ENCODE data around the gene NEU3. TPM values are rescaled to one million over a fixed set of nuclear protein-coding genes. Genes with fewer than 3 reads are reported as not detected.
"Not testable (repeated sequence)": the region's sequence is repeated elsewhere in the genome, so short reads cannot be mapped to it uniquely, and the experiment has no call there.

Gene NEU3
- total and polyA plus RNA-seq, 7 experiments from 2014 or later, result 2.6 to 18.9 (median 15.1) TPM

DNA sequence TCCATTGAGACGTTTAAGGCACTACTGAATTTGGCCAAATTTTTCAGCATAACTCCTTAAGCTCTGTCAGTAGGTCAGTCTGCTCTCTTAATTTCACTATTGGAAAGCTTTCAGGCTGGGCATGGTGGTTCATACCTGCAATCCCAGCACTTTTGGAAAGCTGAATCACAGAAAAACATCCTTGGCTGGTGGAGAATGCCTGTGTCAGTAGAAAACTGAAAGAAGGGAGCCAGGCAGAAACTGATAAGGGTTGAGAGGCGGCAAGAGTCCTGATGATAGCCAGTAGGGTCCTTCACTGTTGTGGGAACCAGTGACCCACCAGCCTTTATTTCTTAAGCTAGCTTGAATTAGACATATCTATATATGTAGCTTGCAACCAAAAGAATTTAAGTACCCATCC is 22.6 kb downstream of the NEU3 start:
- Histone ChIP-seq H3K27ac (ENCODE audit: low read depth, low read length) (no peak overlapping the region), H3K9me3 (ENCODE audit: control insufficient read depth in 2 of 3, low read length in 3 of 3) (no peaks in the 10 kb centered on the region), H3K4me3 (ENCODE audit: low read length) (no peak overlapping the region), H3K27me3 (ENCODE audit: control insufficient read depth in 2 of 2, insufficient read depth in 2 of 2, low read length in 2 of 2) (no peaks in the 10 kb centered on the region), H3K36me3 (ENCODE audit: control insufficient read depth in 2 of 3, insufficient read depth in 3 of 3, low read length in 3 of 3) (peaks cover 0 to 43% (median 0%) of the 10 kb centered on the region in 3 experiments), H3K4me1 (ENCODE audit: control insufficient read depth in 2 of 2, insufficient read depth in 2 of 2, low read length in 2 of 2) (no peaks in the 10 kb centered on the region)
- peaks cover 16 to 60% (median 27%) of the 10 kb centered on the region in 5 donors for H3K36me3 Mint-ChIP-seq
- H3K27me3 Mint-ChIP-seq, result no peaks in the 10 kb centered on the region
- ChIA-PET CTCF (no interaction called here), POLR2A (interaction anchor here (0.6 kb wide), 1 partner anchor 258 kb away, joined by 3 read pairs; no protein-coding TSS in a partner anchor)
- ATAC-seq (no peak), DNase-seq (no peak)
- peak overlapping the region in 1 of 9 donors; percentile 70 for H3K27ac Mint-ChIP-seq
- H3K9me3 Mint-ChIP-seq, result no peaks in the 10 kb centered on the region
- H3K4me1 Mint-ChIP-seq, result peaks cover 0 to 2% (median 0%) of the 10 kb centered on the region in 7 donors
- no peak overlapping the region for H3K4me3 Mint-ChIP-seq
- intact Hi-C loops (cut with micrococcal nuclease), result no loop called here

DNA sequence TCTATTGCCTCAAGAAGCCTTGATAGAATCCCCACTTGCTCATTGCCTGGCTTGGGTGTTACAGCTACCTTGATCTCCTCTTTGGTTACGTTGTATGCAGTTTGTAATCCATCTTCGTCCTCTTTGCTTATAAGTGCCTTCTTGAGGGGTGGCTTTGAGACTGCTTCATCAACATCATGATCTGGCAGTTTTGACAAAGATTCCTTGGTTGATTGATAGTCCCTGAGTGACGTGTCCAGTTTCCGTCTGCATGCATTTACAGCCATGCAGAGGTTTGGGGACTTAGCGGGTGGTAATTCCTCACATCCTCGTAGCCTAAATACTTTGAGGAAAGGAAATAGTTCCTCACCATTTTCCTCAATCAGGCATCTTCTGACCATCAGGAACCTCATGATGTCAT is 23.1 kb downstream of the NEU3 start:
- DNase-seq, result no peak
- POLR2A ChIA-PET, result no interaction called here

DNA sequence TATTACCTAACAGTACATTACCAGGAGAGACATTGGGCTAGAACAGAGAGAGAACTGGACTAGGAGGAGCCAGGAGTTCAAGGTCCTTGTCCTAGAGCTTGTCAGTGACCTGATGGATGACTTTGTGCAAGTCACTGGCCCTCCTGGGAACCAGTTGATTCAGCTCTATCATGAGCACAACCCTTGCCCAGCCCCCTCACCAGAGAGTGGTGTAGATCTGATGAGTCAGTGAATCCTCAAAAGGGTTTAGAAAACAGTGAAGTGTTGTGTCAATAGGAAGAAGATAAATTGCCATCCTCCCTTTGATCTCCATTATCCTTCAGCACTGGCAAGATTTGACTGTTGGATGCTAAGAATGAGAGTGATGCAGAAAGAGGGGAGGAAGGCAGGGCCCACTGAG is 24.3 kb downstream of the NEU3 start:
- Mint-ChIP-seq H3K4me3 (no peak overlapping the region), H3K27ac (peak overlapping the region in 1 of 9 donors; percentile 21), H3K4me1 (peaks cover 0 to 2% (median 0%) of the 10 kb centered on the region in 7 donors), H3K27me3 (no peaks in the 10 kb centered on the region), H3K9me3 (peaks cover 0 to 2% (median 0%) of the 10 kb centered on the region in 11 donors), H3K36me3 (peaks cover 13 to 51% (median 18%) of the 10 kb centered on the region in 5 donors)
- Histone ChIP-seq H3K4me3 (ENCODE audit: low read length) (no peak overlapping the region), H3K27me3 (ENCODE audit: control insufficient read depth in 2 of 2, insufficient read depth in 2 of 2, low read length in 2 of 2) (no peaks in the 10 kb centered on the region), H3K36me3 (ENCODE audit: control insufficient read depth in 2 of 3, insufficient read depth in 3 of 3, low read length in 3 of 3) (peaks cover 0 to 26% (median 0%) of the 10 kb centered on the region in 3 experiments), H3K9me3 (ENCODE audit: control insufficient read depth in 2 of 3, low read length in 3 of 3) (no peaks in the 10 kb centered on the region), H3K4me1 (ENCODE audit: control insufficient read depth in 2 of 2, insufficient read depth in 2 of 2, low read length in 2 of 2) (no peaks in the 10 kb centered on the region), H3K27ac (ENCODE audit: low read depth, low read length) (no peak overlapping the region)
- DNase-seq (no peak), ATAC-seq (no peak)
- intact Hi-C loops (cut with micrococcal nuclease), result no loop called here
- POLR2A ChIA-PET, result no interaction called here
- CTCF ChIA-PET, result no interaction called here

More for the DNA sequence above, 23.1 kb downstream of the NEU3 start:
- no peaks in the 10 kb centered on the region for H3K9me3 ChIP-seq (ENCODE audit: control insufficient read depth in 2 of 3, low read length in 3 of 3)
- Mint-ChIP-seq H3K4me3 (no peak overlapping the region), H3K27me3 (no peaks in the 10 kb centered on the region), H3K27ac (no peak overlapping the region), H3K4me1 (peaks cover 0 to 2% (median 0%) of the 10 kb centered on the region in 7 donors), H3K9me3 (peaks cover 0 to 2% (median 0%) of the 10 kb centered on the region in 11 donors), H3K36me3 (peaks cover 16 to 59% (median 26%) of the 10 kb centered on the region in 5 donors)
- intact Hi-C loops (cut with micrococcal nuclease), result no loop called here
- ATAC-seq, result no peak
- H3K27ac ChIP-seq (ENCODE audit: low read depth, low read length), result no peak overlapping the region
- H3K36me3 ChIP-seq (ENCODE audit: control insufficient read depth in 2 of 3, insufficient read depth in 3 of 3, low read length in 3 of 3), result peaks cover 0 to 38% (median 0%) of the 10 kb centered on the region in 3 experiments
- no peak overlapping the region for H3K4me3 ChIP-seq (ENCODE audit: low read length)
- H3K4me1 ChIP-seq (ENCODE audit: control insufficient read depth in 2 of 2, insufficient read depth in 2 of 2, low read length in 2 of 2), result no peaks in the 10 kb centered on the region
- CTCF ChIA-PET, result no interaction called here
- no peaks in the 10 kb centered on the region for H3K27me3 ChIP-seq (ENCODE audit: control insufficient read depth in 2 of 2, insufficient read depth in 2 of 2, low read length in 2 of 2)

DNA sequence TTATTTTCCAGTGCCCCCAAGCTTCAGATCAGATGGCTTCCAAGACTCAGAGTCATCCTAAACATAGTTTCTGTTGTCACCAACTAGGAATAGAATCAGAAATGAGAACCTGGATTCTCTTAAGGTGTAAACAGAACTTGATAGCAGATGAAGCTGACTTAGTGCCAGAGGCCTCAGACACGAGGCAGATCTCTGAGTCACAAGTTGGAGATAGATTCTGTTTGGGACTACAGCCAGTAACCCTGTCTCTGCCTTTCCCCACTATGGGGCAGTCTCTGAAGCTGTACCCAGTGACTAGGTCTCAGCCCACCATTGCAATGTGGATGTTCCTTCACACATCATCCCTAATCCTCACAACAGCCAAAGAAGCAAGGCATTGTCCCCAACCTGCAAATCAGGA is 25.4 kb downstream of the NEU3 start:
- H3K4me3 Mint-ChIP-seq, result no peak overlapping the region
- H3K36me3 Mint-ChIP-seq, result peaks cover 12 to 51% (median 26%) of the 10 kb centered on the region in 5 donors
- no peaks in the 10 kb centered on the region for H3K27me3 Mint-ChIP-seq
- POLR2A ChIA-PET, result no interaction called here
- H3K9me3 ChIP-seq (ENCODE audit: control insufficient read depth in 2 of 3, low read length in 3 of 3), result no peaks in the 10 kb centered on the region
- H3K27ac Mint-ChIP-seq, result no peak overlapping the region
- CTCF ChIA-PET, result no interaction called here
- DNase-seq, result no peak
- no peak overlapping the region for H3K4me3 ChIP-seq (ENCODE audit: low read length)
- peaks cover 0 to 15% (median 0%) of the 10 kb centered on the region in 3 experiments for H3K36me3 ChIP-seq (ENCODE audit: control insufficient read depth in 2 of 3, insufficient read depth in 3 of 3, low read length in 3 of 3)
- intact Hi-C loops (cut with micrococcal nuclease), result no loop called here
- peaks cover 0 to 8% (median 5%) of the 10 kb centered on the region in 11 donors for H3K9me3 Mint-ChIP-seq
- no peak overlapping the region for H3K27ac ChIP-seq (ENCODE audit: low read depth, low read length)
- H3K4me1 Mint-ChIP-seq, result no peaks in the 10 kb centered on the region
- no peaks in the 10 kb centered on the region for H3K4me1 ChIP-seq (ENCODE audit: control insufficient read depth in 2 of 2, insufficient read depth in 2 of 2, low read length in 2 of 2)
- no peaks in the 10 kb centered on the region for H3K27me3 ChIP-seq (ENCODE audit: control insufficient read depth in 2 of 2, insufficient read depth in 2 of 2, low read length in 2 of 2)
- no peak for ATAC-seq

DNA sequence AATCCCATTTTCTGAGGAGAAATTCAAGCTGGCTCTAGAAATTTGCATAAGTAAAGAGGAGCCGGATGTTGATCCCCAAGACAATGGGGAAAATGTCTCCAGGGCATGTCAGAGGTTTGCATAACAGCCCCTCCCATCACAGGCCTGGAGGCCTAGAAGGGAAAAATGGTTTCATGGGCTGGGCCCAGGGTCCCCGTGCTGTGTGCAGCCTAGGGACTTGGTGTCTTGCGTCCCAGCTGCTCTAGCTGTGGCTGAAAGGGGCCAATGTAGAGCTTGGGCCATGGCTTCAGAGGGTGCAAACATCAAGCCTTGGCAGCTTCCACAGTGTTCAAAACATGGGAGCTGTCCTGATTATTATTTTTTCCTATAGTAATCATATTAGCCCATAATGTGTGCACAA is 30.5 kb downstream of the NEU3 start:
- H3K27me3 Mint-ChIP-seq; H3K4me3 ChIP-seq (ENCODE audit: low read length); H3K9me3 ChIP-seq (ENCODE audit: control insufficient read depth in 2 of 3, low read length in 3 of 3); H3K4me3 Mint-ChIP-seq; H3K4me1 Mint-ChIP-seq; H3K27ac ChIP-seq (ENCODE audit: low read depth, low read length); intact Hi-C loops (cut with micrococcal nuclease); H3K27ac Mint-ChIP-seq; POLR2A ChIA-PET; H3K4me1 ChIP-seq (ENCODE audit: control insufficient read depth in 2 of 2, insufficient read depth in 2 of 2, low read length in 2 of 2); H3K9me3 Mint-ChIP-seq; H3K36me3 ChIP-seq (ENCODE audit: control insufficient read depth in 2 of 3, insufficient read depth in 3 of 3, low read length in 3 of 3); DNase-seq; ATAC-seq; H3K27me3 ChIP-seq (ENCODE audit: control insufficient read depth in 2 of 2, insufficient read depth in 2 of 2, low read length in 2 of 2): not testable (repeated sequence)
- peaks cover 4 to 18% (median 14%) of the 10 kb centered on the region in 5 donors for H3K36me3 Mint-ChIP-seq
- CTCF ChIA-PET, result interaction anchor here (1.0 kb wide), 1 partner anchor 93 kb away, joined by 3 read pairs; no protein-coding TSS in a partner anchor

DNA sequence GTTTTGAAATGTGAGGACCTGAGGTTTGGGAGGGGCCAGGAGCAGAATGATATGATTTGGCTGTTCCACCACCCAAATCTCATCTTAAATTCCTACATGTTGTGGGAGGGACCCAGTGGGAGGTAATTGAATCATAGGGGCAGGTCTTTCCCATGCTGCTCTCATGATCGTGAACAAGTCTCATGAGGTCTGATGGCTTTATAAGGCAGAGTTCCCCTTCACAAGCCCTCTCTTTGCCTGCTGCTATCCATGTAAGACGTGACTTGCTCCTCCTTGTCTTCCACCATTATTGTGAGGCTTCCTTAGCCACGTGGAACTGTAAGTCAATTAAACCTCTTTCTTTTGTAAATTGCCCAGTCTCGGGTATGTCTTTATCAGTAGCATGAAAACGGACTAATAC is 31.6 kb downstream of the NEU3 start:
- H3K27ac Mint-ChIP-seq; H3K4me3 ChIP-seq (ENCODE audit: low read length); H3K27me3 Mint-ChIP-seq; H3K4me1 Mint-ChIP-seq; H3K9me3 ChIP-seq (ENCODE audit: control insufficient read depth in 2 of 3, low read length in 3 of 3); POLR2A ChIA-PET; H3K9me3 Mint-ChIP-seq; H3K4me3 Mint-ChIP-seq; H3K27me3 ChIP-seq (ENCODE audit: control insufficient read depth in 2 of 2, insufficient read depth in 2 of 2, low read length in 2 of 2); H3K36me3 ChIP-seq (ENCODE audit: control insufficient read depth in 2 of 3, insufficient read depth in 3 of 3, low read length in 3 of 3); intact Hi-C loops (cut with micrococcal nuclease); H3K27ac ChIP-seq (ENCODE audit: low read depth, low read length); DNase-seq; ATAC-seq; H3K4me1 ChIP-seq (ENCODE audit: control insufficient read depth in 2 of 2, insufficient read depth in 2 of 2, low read length in 2 of 2): not testable (repeated sequence)
- CTCF ChIA-PET, result interaction anchor here (5.7 kb wide), 1 partner anchor 228 kb away, joined by 45 read pairs; no protein-coding TSS in a partner anchor
- peaks cover 4 to 17% (median 12%) of the 10 kb centered on the region in 5 donors for H3K36me3 Mint-ChIP-seq

DNA sequence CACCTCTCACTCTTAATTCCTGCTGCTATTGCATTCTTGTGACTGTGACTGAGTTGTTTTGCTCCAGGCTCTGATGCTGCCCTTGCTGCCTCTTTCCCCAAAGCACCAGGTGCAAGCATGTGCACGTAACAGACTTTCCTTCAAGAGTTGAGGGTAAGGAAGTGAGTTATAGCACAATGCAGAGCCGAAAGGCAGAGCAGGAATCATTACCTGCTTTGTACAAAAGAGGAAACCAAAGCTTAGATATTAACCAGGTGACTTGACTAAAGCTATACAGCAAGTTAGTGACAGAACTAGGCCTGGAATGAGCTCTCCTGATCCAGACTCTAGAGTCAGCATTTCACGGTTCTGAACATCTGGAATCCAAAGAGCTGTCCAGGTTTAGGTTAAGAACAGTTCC is 33.6 kb downstream of the NEU3 start:
- ATAC-seq (no peak), DNase-seq (no peak)
- intact Hi-C loops (cut with micrococcal nuclease), result loop anchor here (2.0 kb wide), 2 partner anchors 119 to 219 kb away; partner anchors contain the start of gene TPBGL (in 2 of the 2)
- no peak overlapping the region for H3K4me3 ChIP-seq (ENCODE audit: low read length)
- Mint-ChIP-seq H3K27me3 (no peaks in the 10 kb centered on the region), H3K9me3 (peaks cover 0 to 8% (median 5%) of the 10 kb centered on the region in 11 donors), H3K27ac (no peak overlapping the region), H3K4me3 (no peak overlapping the region), H3K4me1 (no peaks in the 10 kb centered on the region), H3K36me3 (peaks cover 4 to 12% (median 9%) of the 10 kb centered on the region in 5 donors)
- CTCF ChIA-PET, result interaction anchor here (0.6 to 5.7 kb wide), 16 partner anchors 10 to 258 kb away, joined by 3 to 45 read pairs (median 4); no protein-coding TSS in a partner anchor
- no peaks in the 10 kb centered on the region for H3K4me1 ChIP-seq (ENCODE audit: control insufficient read depth in 2 of 2, insufficient read depth in 2 of 2, low read length in 2 of 2)
- no peaks in the 10 kb centered on the region for H3K9me3 ChIP-seq (ENCODE audit: control insufficient read depth in 2 of 3, low read length in 3 of 3)
- no peak overlapping the region for H3K27ac ChIP-seq (ENCODE audit: low read depth, low read length)
- H3K36me3 ChIP-seq (ENCODE audit: control insufficient read depth in 2 of 3, insufficient read depth in 3 of 3, low read length in 3 of 3), result no peaks in the 10 kb centered on the region
- H3K27me3 ChIP-seq (ENCODE audit: control insufficient read depth in 2 of 2, insufficient read depth in 2 of 2, low read length in 2 of 2), result no peaks in the 10 kb centered on the region
- POLR2A ChIA-PET, result interaction anchor here (0.6 to 1.0 kb wide), 3 partner anchors 48 to 205 kb away, joined by 3 to 4 read pairs (median 4); partner anchors contain the start of genes SPCS2 and XRRA1

All from naive thymus-derived CD4-positive, alpha-beta T cell (primary cell).